Measurements from ENCODE around the gene TSPAN14. TPM values are rescaled to one million over a fixed set of nuclear protein-coding genes. Genes with fewer than 3 reads are reported as not detected.
A peak's percentile ranks its signal among the peaks of the same experiment; 100 is the strongest.

Gene TSPAN14
- total and polyA plus RNA-seq, 2 experiments from 2014 or later = 65.9 to 104 TPM

DNA sequence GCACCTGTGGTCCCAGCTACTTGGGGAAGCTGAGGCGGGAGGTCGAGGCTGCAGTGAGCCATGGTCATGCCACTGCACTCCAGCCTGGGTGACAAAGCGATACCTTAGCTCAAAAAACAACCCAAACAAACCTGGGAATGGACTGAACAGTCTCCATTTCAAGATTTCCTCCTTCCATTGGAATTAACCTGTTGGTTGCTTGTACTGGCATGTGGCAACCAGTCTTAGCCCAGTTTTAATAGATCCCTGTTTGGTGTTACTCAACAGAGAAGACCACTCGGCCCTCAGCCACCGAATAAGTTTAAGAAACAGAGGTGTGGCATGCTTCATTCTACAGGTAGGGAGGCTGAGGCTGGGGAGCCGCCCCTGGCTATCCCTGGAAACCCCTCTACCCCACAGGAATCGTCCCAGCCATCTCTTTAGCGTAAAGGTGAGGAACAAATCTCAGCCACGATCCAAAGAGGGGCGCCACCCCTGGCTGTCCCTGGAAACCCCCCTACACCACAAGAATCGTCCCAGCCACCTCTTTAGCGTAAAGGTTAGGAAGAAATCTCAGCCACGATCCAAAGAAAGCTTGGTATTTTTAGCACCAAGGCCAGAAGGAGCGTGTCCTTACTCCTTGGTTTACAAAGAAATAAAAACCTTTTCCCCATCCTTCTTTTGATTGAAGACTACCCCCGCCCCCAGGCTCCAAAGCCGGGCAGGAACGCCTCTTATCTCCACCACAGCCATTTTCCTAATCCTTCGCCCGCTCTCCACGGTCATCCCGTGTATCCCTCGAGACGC lies 861 bp upstream of the TSPAN14 start:
- no peaks in the 10 kb centered on the region for H3K36me3 ChIP-seq (replicated peaks; ENCODE audit: insufficient read depth, low read depth)
- peak overlapping the region; percentile 92 for H3K27ac ChIP-seq
- 20% methylated on average over 23 of the region's 23 CpGs for WGBS (ENCODE audit: low lambda C conversion rate, missing lambda C conversion rate)
- H4K20me1 ChIP-seq (ENCODE audit: insufficient read depth, poor library complexity, severe bottlenecking) = peaks cover 33% of the 10 kb centered on the region
- H3K4me2 ChIP-seq = peak overlapping the region; percentile 72
- no peaks in the 10 kb centered on the region for H3K27me3 ChIP-seq
- no peaks in the 10 kb centered on the region for H3K9me3 ChIP-seq (ENCODE audit: low read depth)
- H3K4me1 ChIP-seq (ENCODE audit: insufficient read depth) = peaks cover 47% of the 10 kb centered on the region
- peak overlapping the region; percentile 57 for H2AFZ ChIP-seq
- no peak for DNase-seq (ENCODE audit: low spot score)
- peak overlapping the region; percentile 34 for H3K4me3 ChIP-seq
- no peaks in the 10 kb centered on the region for H3K9me2 ChIP-seq (replicated peaks; ENCODE audit: insufficient read depth)
- H3K79me2 ChIP-seq = peaks cover 45% of the 10 kb centered on the region
- TF ChIP-seq EZH2 (IDR thresholded peaks at IDR 0.05; ENCODE audit: borderline replicate concordance) (no peak), CTCF (IDR thresholded peaks at IDR 0.05; ENCODE audit: poor library complexity) (no peak), EZH2phosphoT487 (IDR thresholded peaks at IDR 0.05; ENCODE audit: low read depth, severe bottlenecking, unreplicated experiment) (no peak)

DNA sequence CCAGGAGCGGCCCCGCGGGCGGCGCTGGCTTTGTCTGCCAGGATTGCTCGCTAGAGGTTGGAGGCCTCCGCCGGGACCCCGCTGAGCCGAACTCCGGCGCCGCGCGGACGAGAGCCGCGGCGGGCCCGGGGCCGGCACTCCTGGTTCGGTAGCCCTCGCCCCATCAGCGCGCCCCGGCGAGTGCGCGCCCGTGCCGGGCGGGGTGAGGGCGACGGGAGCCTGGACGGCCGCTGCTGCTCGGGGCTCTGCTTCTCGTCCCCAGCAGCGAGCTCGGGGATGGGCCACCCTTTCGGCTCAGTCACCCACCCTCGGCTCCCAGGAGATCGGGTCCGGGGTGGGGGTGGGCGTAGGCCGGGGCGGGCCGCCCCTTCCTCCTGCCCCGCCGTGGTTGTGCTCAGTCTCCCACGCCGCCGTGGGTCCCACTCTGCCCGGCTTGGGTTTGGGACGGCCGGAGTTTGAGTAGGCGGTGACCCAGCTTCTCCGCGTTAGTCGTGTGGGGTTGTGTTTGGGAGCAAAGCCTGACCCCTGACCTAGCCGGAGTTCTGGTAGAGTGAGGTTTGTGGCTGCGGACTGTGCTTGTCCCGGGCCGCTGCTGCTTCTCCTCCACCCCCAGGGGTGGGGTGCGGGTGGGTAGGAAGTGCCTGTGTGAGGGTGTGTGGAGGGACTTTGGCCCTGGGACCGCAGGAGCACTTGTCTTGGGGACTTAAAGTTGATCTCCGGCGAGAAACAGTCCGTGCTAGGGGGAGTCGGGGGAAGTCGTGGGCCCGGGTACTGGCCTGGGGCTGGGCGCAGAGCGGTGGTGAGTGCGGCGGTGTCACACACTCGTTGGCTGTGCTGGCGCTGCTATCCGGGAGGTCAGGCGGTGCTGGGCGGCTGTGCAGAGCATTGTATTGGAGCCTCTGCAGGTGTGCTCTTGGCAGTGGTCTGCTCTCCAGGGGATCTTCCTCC lies 677 bp downstream of the TSPAN14 start:
- Histone ChIP-seq H2AFZ (peak overlapping the region; percentile 90), H3K4me1 (ENCODE audit: insufficient read depth) (peaks cover 56% of the 10 kb centered on the region), H3K79me2 (peaks cover 61% of the 10 kb centered on the region), H4K20me1 (ENCODE audit: insufficient read depth, poor library complexity, severe bottlenecking) (peaks cover 48% of the 10 kb centered on the region), H3K4me3 (peak overlapping the region; percentile 97), H3K9me3 (ENCODE audit: low read depth) (no peaks in the 10 kb centered on the region), H3K9me2 (replicated peaks; ENCODE audit: insufficient read depth) (no peaks in the 10 kb centered on the region), H3K36me3 (replicated peaks; ENCODE audit: insufficient read depth, low read depth) (no peaks in the 10 kb centered on the region), H3K27me3 (no peaks in the 10 kb centered on the region), H3K4me2 (peak overlapping the region; percentile 94), H3K27ac (peak overlapping the region; percentile 100)
- 2% methylated on average over 56 of the region's 81 CpGs for whole genome bisulfite sequencing (ENCODE audit: low lambda C conversion rate, missing lambda C conversion rate)
- no peak for TF ChIP-seq EZH2phosphoT487 (IDR thresholded peaks at IDR 0.05; ENCODE audit: low read depth, severe bottlenecking, unreplicated experiment)
- TF ChIP-seq CTCF (IDR thresholded peaks at IDR 0.05; ENCODE audit: poor library complexity) = no peak
- no peak for TF ChIP-seq EZH2 (IDR thresholded peaks at IDR 0.05; ENCODE audit: borderline replicate concordance)
- peak; percentile 67 for DNase-seq (ENCODE audit: low spot score)

DNA sequence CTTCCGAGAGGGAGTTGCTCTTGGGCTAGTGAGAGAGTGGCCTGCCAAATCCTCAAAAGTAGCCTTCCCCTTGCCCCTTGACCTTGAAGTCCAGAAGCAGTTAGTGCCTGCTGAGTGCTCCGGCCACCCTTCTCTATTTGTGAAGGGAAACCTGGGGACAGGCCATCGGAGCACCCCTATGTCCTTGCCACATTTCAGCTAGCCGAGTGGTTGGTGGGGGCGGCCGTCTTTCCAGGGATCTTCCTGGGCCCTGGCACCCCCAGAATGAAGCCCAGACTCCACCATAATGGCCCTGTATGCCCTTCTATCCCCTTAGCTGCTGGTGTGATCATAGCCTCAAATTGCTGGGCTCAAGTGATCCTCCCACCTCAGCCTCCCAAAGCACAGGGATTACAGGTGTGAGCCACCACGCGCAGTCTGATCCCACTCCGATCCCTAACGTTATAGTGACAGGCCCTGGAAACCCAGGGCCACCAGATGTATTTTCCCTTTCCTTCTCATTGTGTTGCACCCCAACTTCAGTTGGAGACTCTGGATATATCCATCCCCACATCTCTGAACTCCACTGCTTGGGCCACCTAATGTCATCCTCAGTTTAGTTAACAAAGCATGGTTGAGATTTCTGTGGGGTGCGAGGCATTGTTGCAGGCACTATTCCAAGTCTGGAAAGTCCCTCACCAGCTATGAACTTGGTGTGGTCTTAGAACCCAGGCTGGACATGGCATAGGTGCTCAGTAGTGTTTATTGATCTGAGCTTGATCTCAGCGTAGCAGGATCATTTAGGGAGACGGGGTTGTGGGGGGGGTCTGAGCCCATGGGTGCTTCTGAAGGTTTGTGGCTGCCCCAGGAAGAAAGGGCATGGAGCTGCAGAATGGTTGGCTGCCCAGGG lies 1.6 kb downstream of the TSPAN14 start:
- Histone ChIP-seq H4K20me1 (ENCODE audit: insufficient read depth, poor library complexity, severe bottlenecking) (peaks cover 56% of the 10 kb centered on the region), H3K9me2 (replicated peaks; ENCODE audit: insufficient read depth) (no peaks in the 10 kb centered on the region), H2AFZ (no peak overlapping the region), H3K27ac (peak overlapping the region; percentile 100), H3K9me3 (ENCODE audit: low read depth) (no peaks in the 10 kb centered on the region), H3K36me3 (replicated peaks; ENCODE audit: insufficient read depth, low read depth) (no peaks in the 10 kb centered on the region), H3K4me2 (peak overlapping the region; percentile 94), H3K4me1 (ENCODE audit: insufficient read depth) (peaks cover 62% of the 10 kb centered on the region), H3K27me3 (no peaks in the 10 kb centered on the region), H3K4me3 (peak overlapping the region; percentile 97), H3K79me2 (peaks cover 69% of the 10 kb centered on the region)
- DNase-seq (ENCODE audit: low spot score) = no peak
- TF ChIP-seq EZH2phosphoT487 (IDR thresholded peaks at IDR 0.05; ENCODE audit: low read depth, severe bottlenecking, unreplicated experiment) = no peak
- no peak for TF ChIP-seq EZH2 (IDR thresholded peaks at IDR 0.05; ENCODE audit: borderline replicate concordance)
- no peak for TF ChIP-seq CTCF (IDR thresholded peaks at IDR 0.05; ENCODE audit: poor library complexity)
- WGBS (ENCODE audit: low lambda C conversion rate, missing lambda C conversion rate) = 59% methylated on average over 13 of the region's 13 CpGs

Measured in hepatocyte (in vitro differentiated cells).